Ascending aorta (tissue), 2 donors: Measurements from ENCODE around the gene REPIN1. TPM values are rescaled to one million over a fixed set of nuclear protein-coding genes. Genes with fewer than 3 reads are reported as not detected.

Experiments used
- DNase-seq, 2 donors: peaks; one replicate each; pipeline ENCODE4 v3.0.0-alpha.2; 2019; ENCODE audit warnings: low spot score in 2 of 2
- H3K27ac ChIP-seq, 2 donors: fragments of 200-600 bp; sonication (generic); one replicate each; pipeline ENCODE4 v1.5.1; 2016 to 2017; ENCODE audit warnings: mild to moderate bottlenecking in 1 of 2
- H3K27me3 ChIP-seq: fragments of 200-600 bp; sonication (generic); one replicate; pipeline ENCODE4 v1.5.1; 2017
- H3K36me3 ChIP-seq, 2 donors: fragments of 200-600 bp; sonication (generic); one replicate each; pipeline ENCODE4 v1.5.1; 2016
- H3K4me1 ChIP-seq, 2 donors: fragments of 200-600 bp; sonication (generic); one replicate each; pipeline ENCODE4 v1.5.1; 2016 to 2017; ENCODE audit warnings: mild to moderate bottlenecking in 1 of 2
- H3K4me3 ChIP-seq, 2 donors: fragments of 200-600 bp; sonication (generic); one replicate each; pipeline ENCODE4 v1.5.1; 2016 to 2017; ENCODE audit warnings: mild to moderate bottlenecking in 1 of 2
- H3K9me3 ChIP-seq, 2 donors: fragments of 200-600 bp; sonication (generic); one replicate each; pipeline ENCODE4 v1.5.1; 2016
- CTCF ChIP-seq, 3 experiments: fragments of 200-600 bp in 2 of 3; fragments of 450-650 bp in 1 of 3; sonication (generic) in 2 of 3; IDR thresholded peaks; one replicate each; pipeline ENCODE4 v1.5.1; 2016 to 2019; ENCODE audit warnings: antibody characterized with exemption in 3 of 3, mild to moderate bottlenecking in 1 of 3, moderate library complexity in 1 of 3
- intact Hi-C: fragments of 100-400 bp; cut with DNase I; formaldehyde crosslinking; loops from one replicate; pipeline ENCODE4 v1.15.1; 2023
- total RNA-seq: library from RNA; depleted of rRNA; stranded (reverse); fragments of >200 nt; gene quantifications from one replicate; pipeline ENCODE4 v1.1.0, GENCODE V29; 2016

Gene REPIN1
- total RNA-seq: 123 TPM

- Histone ChIP-seq H3K4me3 (peak within 1 kb of the TSS; percentile 96 to 97), H3K27ac (peak within 1 kb of the TSS; percentile 90), H3K9me3 (no peaks in the 10 kb centered on the region), H3K36me3 (peaks cover 26 to 32% of the 10 kb centered on the region in 2 donors), H3K27me3 (no peaks in the 10 kb centered on the region), H3K4me1 (peaks cover 8 to 11% of the 10 kb centered on the region in 2 donors)
- intact Hi-C loops: loop anchor here (2.0 to 5.0 kb wide), 3 partner anchors 27 to 746 kb away; partner anchors contain the start of gene RARRES2
- DNase-seq: peak; percentile 75 to 96
- TF ChIP-seq CTCF (IDR thresholded peaks at IDR 0.05): no peak
Measured at GRCh38 chr7:150368096-150368883, at the start of gene REPIN1. REPIN1 (plus strand) TSS chr7:150368822; CDS start chr7:150369712, 890 bp downstream.

- Histone ChIP-seq H3K27ac (no peak overlapping the region), H3K27me3 (no peaks in the 10 kb centered on the region), H3K9me3 (no peaks in the 10 kb centered on the region), H3K36me3 (no peaks in the 10 kb centered on the region), H3K4me1 (peaks cover 0 to 9% of the 10 kb centered on the region in 2 donors), H3K4me3 (no peak overlapping the region)
- intact Hi-C loops: no loop called here
- DNase-seq: no peak
- TF ChIP-seq CTCF (IDR thresholded peaks at IDR 0.05): no peak
Measured at GRCh38 chr7:150321788-150322113, 46.9 kb upstream of the REPIN1 start.

GRCh38 chr7:150322114-150322832 lies 46.3 kb upstream of the REPIN1 start:
- Histone ChIP-seq H3K9me3 (no peaks in the 10 kb centered on the region), H3K36me3 (no peaks in the 10 kb centered on the region), H3K27ac (no peak overlapping the region), H3K27me3 (no peaks in the 10 kb centered on the region), H3K4me1 (peaks cover 0 to 9% of the 10 kb centered on the region in 2 donors), H3K4me3 (peak overlapping the region; percentile 65 to 77)
- no peak for DNase-seq
- intact Hi-C loops: no loop called here
- no peak for TF ChIP-seq CTCF (IDR thresholded peaks at IDR 0.05)

- Histone ChIP-seq H3K27ac (peak within 1 kb of the TSS; percentile 22 to 65), H3K4me3 (peak within 1 kb of the TSS; percentile 65 to 77), H3K9me3 (no peaks in the 10 kb centered on the region), H3K4me1 (peaks cover 0 to 9% of the 10 kb centered on the region in 2 donors), H3K27me3 (no peaks in the 10 kb centered on the region), H3K36me3 (no peaks in the 10 kb centered on the region)
- DNase-seq: no peak
- intact Hi-C loops: no loop called here
- TF ChIP-seq CTCF (IDR thresholded peaks at IDR 0.05): no peak
Measured at GRCh38 chr7:150322833-150323681, 45.6 kb upstream of the REPIN1 start, which contains the start of the genes ACTR3C and LRRC61. ACTR3C (minus strand) TSS chr7:150323545; CDS start chr7:150295296, 28,249 bp downstream. LRRC61 (plus strand) TSS chr7:150323355; CDS start chr7:150336862, 13,507 bp downstream.

- intact Hi-C loops: no loop called here
- H3K27me3 ChIP-seq: no peaks in the 10 kb centered on the region
- peak overlapping the region; percentile 22 to 65 for H3K27ac ChIP-seq
- no peaks in the 10 kb centered on the region for H3K36me3 ChIP-seq
- no peak for TF ChIP-seq CTCF (IDR thresholded peaks at IDR 0.05)
- no peak for DNase-seq
- H3K4me1 ChIP-seq: peaks cover 0 to 9% of the 10 kb centered on the region in 2 donors
- peak overlapping the region; percentile 65 to 77 for H3K4me3 ChIP-seq
- H3K9me3 ChIP-seq: no peaks in the 10 kb centered on the region
Measured at GRCh38 chr7:150323682-150324372, 44.8 kb upstream of the REPIN1 start.
